ENCODE measurements around the gene DPM3. TPM values are rescaled to one million over a fixed set of nuclear protein-coding genes. Genes with fewer than 3 reads are reported as not detected.

The DPM3 gene
- total and polyA plus RNA-seq, 2 of the 13 experiments (the other 11 are each of a cell fraction or from before 2014, with no cell fraction given), result 23.2 to 53.4 TPM

DNA sequence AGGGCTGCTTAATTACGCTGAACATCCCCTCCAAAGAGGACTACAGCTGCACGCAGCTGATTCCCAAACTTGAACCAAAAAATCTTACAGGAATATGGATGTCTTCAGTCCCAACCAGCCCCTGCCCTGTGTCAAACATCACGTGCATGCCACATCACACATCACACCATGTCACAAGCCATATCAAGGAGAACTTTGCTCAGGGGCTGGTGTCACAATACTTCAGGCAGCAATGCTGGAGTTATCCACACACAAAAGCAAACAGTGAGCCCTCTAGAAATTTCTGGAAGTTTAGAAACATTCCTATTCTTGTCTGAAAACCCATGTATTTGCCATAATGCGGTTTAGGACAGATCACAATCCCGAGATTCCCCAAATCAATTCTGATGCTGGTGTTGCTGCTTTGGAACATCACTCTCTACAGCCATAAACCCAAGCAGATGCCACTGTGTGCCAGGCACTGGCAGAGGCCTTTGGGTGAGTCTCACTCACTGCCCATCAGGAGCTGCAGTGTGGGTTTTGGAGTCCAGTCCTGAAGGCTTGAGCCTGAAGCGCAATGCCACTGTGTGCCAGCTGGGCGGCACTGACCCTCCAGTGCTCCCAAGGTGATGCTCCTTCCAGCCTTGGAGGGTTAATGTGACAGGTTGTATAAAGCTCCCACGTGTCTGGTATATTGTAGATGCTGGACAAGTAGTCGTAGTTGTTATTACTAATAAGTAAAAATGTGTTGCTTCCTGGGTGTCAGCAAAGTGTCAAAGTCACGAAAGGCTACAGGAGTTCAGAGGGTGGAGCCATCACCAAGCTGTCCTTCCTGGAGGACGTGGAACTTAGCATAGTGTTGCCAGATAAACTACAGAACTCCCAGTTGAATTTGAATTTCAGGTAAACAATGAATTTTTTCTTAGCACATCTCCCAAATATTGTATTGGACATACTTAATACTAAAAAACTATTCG, 32.7 kb downstream of the DPM3 start (continued):
- TF ChIP-seq, protein P1, sequence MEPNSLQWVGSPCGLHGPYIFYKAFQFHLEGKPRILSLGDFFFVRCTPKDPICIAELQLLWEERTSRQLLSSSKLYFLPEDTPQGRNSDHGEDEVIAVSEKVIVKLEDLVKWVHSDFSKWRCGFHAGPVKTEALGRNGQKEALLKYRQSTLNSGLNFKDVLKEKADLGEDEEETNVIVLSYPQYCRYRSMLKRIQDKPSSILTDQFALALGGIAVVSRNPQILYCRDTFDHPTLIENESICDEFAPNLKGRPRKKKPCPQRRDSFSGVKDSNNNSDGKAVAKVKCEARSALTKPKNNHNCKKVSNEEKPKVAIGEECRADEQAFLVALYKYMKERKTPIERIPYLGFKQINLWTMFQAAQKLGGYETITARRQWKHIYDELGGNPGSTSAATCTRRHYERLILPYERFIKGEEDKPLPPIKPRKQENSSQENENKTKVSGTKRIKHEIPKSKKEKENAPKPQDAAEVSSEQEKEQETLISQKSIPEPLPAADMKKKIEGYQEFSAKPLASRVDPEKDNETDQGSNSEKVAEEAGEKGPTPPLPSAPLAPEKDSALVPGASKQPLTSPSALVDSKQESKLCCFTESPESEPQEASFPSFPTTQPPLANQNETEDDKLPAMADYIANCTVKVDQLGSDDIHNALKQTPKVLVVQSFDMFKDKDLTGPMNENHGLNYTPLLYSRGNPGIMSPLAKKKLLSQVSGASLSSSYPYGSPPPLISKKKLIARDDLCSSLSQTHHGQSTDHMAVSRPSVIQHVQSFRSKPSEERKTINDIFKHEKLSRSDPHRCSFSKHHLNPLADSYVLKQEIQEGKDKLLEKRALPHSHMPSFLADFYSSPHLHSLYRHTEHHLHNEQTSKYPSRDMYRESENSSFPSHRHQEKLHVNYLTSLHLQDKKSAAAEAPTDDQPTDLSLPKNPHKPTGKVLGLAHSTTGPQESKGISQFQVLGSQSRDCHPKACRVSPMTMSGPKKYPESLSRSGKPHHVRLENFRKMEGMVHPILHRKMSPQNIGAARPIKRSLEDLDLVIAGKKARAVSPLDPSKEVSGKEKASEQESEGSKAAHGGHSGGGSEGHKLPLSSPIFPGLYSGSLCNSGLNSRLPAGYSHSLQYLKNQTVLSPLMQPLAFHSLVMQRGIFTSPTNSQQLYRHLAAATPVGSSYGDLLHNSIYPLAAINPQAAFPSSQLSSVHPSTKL (CRISPR knock-in tag; IDR thresholded peaks at IDR 0.05), result peak; percentile 76
- TF ChIP-seq FOXO1 (CRISPR knock-in tag; IDR thresholded peaks at IDR 0.05) (peak; percentile 30; the same call in 1 of the 2 replicates), THAP11 (CRISPR knock-in tag; IDR thresholded peaks at IDR 0.05) (peak; percentile 42; the same call in 1 of the 2 replicates), SUZ12 (IDR thresholded peaks at IDR 0.05; ENCODE audit: low read depth, low read length) (no peak), RXRB (CRISPR knock-in tag; IDR thresholded peaks at IDR 0.05; ENCODE audit: borderline replicate concordance) (peak; percentile 47; the same call in 1 of the 2 replicates), ZNF350 (CRISPR knock-in tag; IDR thresholded peaks at IDR 0.05; ENCODE audit: borderline replicate concordance, low read depth) (peak; percentile 42; the same call in 1 of the 2 replicates), BRCA1 (CRISPR knock-in tag; IDR thresholded peaks at IDR 0.05) (no peak), SP5 (CRISPR knock-in tag; IDR thresholded peaks at IDR 0.05; ENCODE audit: borderline replicate concordance, low read depth) (0 out of 2 replicates have a peak, but pooled peaks have one; percentile 30), MIXL1 (CRISPR knock-in tag; IDR thresholded peaks at IDR 0.05) (no peak)
- TF ChIP-seq, protein P2, sequence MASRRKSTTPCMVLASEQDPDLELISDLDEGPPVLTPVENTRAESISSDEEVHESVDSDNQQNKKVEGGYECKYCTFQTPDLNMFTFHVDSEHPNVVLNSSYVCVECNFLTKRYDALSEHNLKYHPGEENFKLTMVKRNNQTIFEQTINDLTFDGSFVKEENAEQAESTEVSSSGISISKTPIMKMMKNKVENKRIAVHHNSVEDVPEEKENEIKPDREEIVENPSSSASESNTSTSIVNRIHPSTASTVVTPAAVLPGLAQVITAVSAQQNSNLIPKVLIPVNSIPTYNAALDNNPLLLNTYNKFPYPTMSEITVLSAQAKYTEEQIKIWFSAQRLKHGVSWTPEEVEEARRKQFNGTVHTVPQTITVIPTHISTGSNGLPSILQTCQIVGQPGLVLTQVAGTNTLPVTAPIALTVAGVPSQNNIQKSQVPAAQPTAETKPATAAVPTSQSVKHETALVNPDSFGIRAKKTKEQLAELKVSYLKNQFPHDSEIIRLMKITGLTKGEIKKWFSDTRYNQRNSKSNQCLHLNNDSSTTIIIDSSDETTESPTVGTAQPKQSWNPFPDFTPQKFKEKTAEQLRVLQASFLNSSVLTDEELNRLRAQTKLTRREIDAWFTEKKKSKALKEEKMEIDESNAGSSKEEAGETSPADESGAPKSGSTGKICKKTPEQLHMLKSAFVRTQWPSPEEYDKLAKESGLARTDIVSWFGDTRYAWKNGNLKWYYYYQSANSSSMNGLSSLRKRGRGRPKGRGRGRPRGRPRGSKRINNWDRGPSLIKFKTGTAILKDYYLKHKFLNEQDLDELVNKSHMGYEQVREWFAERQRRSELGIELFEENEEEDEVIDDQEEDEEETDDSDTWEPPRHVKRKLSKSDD (CRISPR knock-in tag; IDR thresholded peaks at IDR 0.05; ENCODE audit: low read depth), result no peak
- TF ChIP-seq, protein P3, sequence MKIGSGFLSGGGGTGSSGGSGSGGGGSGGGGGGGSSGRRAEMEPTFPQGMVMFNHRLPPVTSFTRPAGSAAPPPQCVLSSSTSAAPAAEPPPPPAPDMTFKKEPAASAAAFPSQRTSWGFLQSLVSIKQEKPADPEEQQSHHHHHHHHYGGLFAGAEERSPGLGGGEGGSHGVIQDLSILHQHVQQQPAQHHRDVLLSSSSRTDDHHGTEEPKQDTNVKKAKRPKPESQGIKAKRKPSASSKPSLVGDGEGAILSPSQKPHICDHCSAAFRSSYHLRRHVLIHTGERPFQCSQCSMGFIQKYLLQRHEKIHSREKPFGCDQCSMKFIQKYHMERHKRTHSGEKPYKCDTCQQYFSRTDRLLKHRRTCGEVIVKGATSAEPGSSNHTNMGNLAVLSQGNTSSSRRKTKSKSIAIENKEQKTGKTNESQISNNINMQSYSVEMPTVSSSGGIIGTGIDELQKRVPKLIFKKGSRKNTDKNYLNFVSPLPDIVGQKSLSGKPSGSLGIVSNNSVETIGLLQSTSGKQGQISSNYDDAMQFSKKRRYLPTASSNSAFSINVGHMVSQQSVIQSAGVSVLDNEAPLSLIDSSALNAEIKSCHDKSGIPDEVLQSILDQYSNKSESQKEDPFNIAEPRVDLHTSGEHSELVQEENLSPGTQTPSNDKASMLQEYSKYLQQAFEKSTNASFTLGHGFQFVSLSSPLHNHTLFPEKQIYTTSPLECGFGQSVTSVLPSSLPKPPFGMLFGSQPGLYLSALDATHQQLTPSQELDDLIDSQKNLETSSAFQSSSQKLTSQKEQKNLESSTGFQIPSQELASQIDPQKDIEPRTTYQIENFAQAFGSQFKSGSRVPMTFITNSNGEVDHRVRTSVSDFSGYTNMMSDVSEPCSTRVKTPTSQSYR (CRISPR knock-in tag; IDR thresholded peaks at IDR 0.05; ENCODE audit: borderline replicate concordance), result peak; percentile 21; the same call in 1 of the 2 replicates
- TF ChIP-seq, protein P4, sequence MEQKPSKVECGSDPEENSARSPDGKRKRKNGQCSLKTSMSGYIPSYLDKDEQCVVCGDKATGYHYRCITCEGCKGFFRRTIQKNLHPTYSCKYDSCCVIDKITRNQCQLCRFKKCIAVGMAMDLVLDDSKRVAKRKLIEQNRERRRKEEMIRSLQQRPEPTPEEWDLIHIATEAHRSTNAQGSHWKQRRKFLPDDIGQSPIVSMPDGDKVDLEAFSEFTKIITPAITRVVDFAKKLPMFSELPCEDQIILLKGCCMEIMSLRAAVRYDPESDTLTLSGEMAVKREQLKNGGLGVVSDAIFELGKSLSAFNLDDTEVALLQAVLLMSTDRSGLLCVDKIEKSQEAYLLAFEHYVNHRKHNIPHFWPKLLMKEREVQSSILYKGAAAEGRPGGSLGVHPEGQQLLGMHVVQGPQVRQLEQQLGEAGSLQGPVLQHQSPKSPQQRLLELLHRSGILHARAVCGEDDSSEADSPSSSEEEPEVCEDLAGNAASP (CRISPR knock-in tag; IDR thresholded peaks at IDR 0.05; ENCODE audit: borderline replicate concordance), result 0 out of 2 replicates have a peak, but pooled peaks have one; percentile 36
- TF ChIP-seq, protein P5, sequence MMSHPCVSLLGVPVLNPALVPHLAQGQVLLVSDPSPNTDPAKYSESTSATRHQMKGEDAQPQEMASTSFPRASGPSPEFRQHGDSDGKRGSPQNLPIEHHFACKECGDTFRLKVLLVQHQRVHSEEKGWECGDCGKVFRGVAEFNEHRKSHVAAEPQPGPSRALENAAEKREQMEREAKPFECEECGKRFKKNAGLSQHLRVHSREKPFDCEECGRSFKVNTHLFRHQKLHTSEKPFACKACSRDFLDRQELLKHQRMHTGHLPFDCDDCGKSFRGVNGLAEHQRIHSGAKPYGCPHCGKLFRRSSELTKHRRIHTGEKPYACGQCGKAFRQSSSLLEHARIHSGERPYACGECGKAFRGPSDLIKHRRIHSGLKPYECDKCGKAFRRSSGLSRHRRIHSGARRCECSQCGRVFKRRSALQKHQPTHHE (CRISPR knock-in tag; IDR thresholded peaks at IDR 0.05; ENCODE audit: borderline replicate concordance), result no peak
